Peyer's patch (tissue), 4 donors: ENCODE measurements around the gene GUSB.

Source experiments
- CTCF ChIP-seq, 6 experiments: fragments of 450-650 bp in 4 of 6; fragments of 200-600 bp in 2 of 6; sonication (generic) in 1 of 6; IDR thresholded peaks; one replicate each; pipeline ENCODE4 v1.5.1; 2017 to 2019; ENCODE audit warnings: antibody characterized with exemption in 6 of 6, mild to moderate bottlenecking in 3 of 6, moderate library complexity in 1 of 6
- POLR2A ChIP-seq, 2 donors: fragments of 450-650 bp; IDR thresholded peaks; one replicate each; pipeline ENCODE4 v1.5.1; 2017; ENCODE audit warnings: antibody characterized with exemption in 2 of 2, mild to moderate bottlenecking in 2 of 2, moderate library complexity in 2 of 2

DNA sequence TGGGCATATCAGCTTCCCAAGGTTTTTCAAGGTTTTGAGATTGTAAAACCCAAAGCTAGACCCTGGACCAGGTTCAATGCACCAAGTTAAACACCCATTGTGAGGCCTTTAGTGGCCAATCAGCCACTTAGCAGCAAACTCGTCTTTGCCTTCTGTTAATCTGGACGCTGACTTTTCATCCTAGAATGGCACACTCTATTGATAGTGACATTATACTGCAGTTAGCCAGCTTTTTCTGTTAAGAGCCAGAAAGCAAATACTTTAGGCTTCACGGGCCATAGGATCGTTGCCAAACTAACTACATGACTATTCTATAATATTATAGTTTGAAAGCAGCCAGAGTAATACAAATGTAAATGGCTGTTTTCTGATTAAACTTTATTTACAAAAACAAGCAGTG, 57.8 kb downstream of the GUSB start:
- no peak for TF ChIP-seq CTCF (IDR thresholded peaks at IDR 0.05)
- TF ChIP-seq POLR2A (IDR thresholded peaks at IDR 0.05) = no peak
